HepG2 (cell line): ENCODE measurements around the gene TWF1. TPM values are rescaled to one million over a fixed set of nuclear protein-coding genes. Genes with fewer than 3 reads are reported as not detected.

Experiments used
- ATAC-seq: fragments of 200-7000 bp; cut with Tn5 transposase; 3 replicates; pipeline ENCODE4 v1.9.1; 2020; ENCODE audit warnings: mild to moderate bottlenecking, moderate library complexity
- BruUV-seq: library from RNA; stranded (reverse); fragments of 400-500 nt; replicated peaks from 2 replicates; lab custom pipeline; 2021; lab: Mats Ljungman, UMichigan
- CTCF ChIA-PET: fragments of 300-600 bp; formaldehyde crosslinking; extraction: SDS; loops from one replicate; lab custom pipeline; 2021; ENCODE audit warnings: low total read pairs, inconsistent platforms, low intra/inter-chr PET ratio; lab: Yijun Ruan, JAX
- POLR2A ChIA-PET: fragments of 350-600 bp; sonication (Branson Sonifier 250); formaldehyde crosslinking; loops from one replicate; lab custom pipeline; 2020; ENCODE audit warnings: antibody characterized with exemption, inconsistent platforms; lab: Yijun Ruan, JAX
- DNase-seq: peaks from one replicate; pipeline ENCODE4 v3.0.0-alpha.2; 2015; ENCODE audit warnings: low spot score
- FAIRE-seq: peaks from 3 replicates; lab custom pipeline; 2011; peaks lifted over from hg19 to GRCh38; lab: Jason Lieb, UNC
- H2AFZ ChIP-seq: one replicate; pipeline ENCODE4 v1.6.1; 2011; ENCODE audit warnings: low read length, inconsistent platforms
- H3K27ac ChIP-seq: fragments of 300-600 bp; 3 replicates; pipeline ENCODE4 v1.8.0; 2011; ENCODE audit warnings: mixed run types, mild to moderate bottlenecking, mixed read lengths, low read length, inconsistent platforms; ENCODE audit not compliant: insufficient read depth; ENCODE audit errors: extremely low read length
- H3K27me3 ChIP-seq, 2 experiments: fragments of 200-600 bp in 1 of 2; 2 replicates in 1 of 2; 3 replicates in 1 of 2; pipeline versions ENCODE4 v1.6.0 to v1.8.0; 2011; ENCODE audit warnings: low read length in 2 of 2, mild to moderate bottlenecking in 2 of 2, moderate library complexity in 2 of 2, inconsistent platforms in 1 of 2; ENCODE audit not compliant: insufficient read depth in 2 of 2, control insufficient read depth in 1 of 2
- H3K36me3 ChIP-seq, 2 experiments: fragments of 200-600 bp in 1 of 2; replicated peaks in 1 of 2; 2 replicates in 1 of 2; 3 replicates in 1 of 2; pipeline versions ENCODE4 v1.5.1 to v1.8.0; 2011; ENCODE audit warnings: low read length in 2 of 2, inconsistent platforms in 1 of 2; ENCODE audit not compliant: insufficient read depth in 2 of 2, control insufficient read depth in 1 of 2
- H3K4me1 ChIP-seq: 2 replicates; pipeline ENCODE4 v1.5.1; 2012; ENCODE audit warnings: low read length, inconsistent platforms; ENCODE audit not compliant: insufficient read depth
- H3K4me2 ChIP-seq: 2 replicates; pipeline ENCODE4 v1.6.0; 2011; ENCODE audit warnings: low read depth, low read length, inconsistent platforms
- H3K4me3 ChIP-seq, 3 experiments: fragments of 200-600 bp in 1 of 3; sonication (generic), shearing (Covaris generic) in 1 of 3; replicated peaks in 1 of 3; 2 replicates each; pipeline ENCODE4 v1.5.1; 2011 to 2016; ENCODE audit warnings: low read length in 3 of 3, inconsistent platforms in 2 of 3, low read depth in 2 of 3, mild to moderate bottlenecking in 2 of 3, control low read depth in 1 of 3, mixed read lengths in 1 of 3; ENCODE audit not compliant: insufficient read depth in 1 of 3
- H3K79me2 ChIP-seq: one replicate; pipeline ENCODE4 v1.6.1; 2011; ENCODE audit warnings: low read length, inconsistent platforms; ENCODE audit not compliant: insufficient read depth
- H3K9ac ChIP-seq: 2 replicates; pipeline ENCODE4 v1.6.0; 2011; ENCODE audit warnings: mild to moderate bottlenecking, low read depth, low read length, inconsistent platforms; ENCODE audit not compliant: insufficient read depth
- H3K9me3 ChIP-seq: 2 replicates; pipeline ENCODE4 v1.5.1; 2012; ENCODE audit warnings: mild to moderate bottlenecking, low read length
- H4K20me1 ChIP-seq: 2 replicates; pipeline ENCODE4 v1.6.0; 2011; ENCODE audit warnings: inconsistent platforms, mild to moderate bottlenecking, low read length, moderate library complexity; ENCODE audit not compliant: insufficient read depth
- ATF7 ChIP-seq, 2 experiments: fragments of 450-650 bp in 1 of 2; sonication (generic) in 1 of 2; formaldehyde crosslinking in 1 of 2; IDR thresholded peaks; 2 replicates each; pipeline versions ENCODE4 v1.4.0 to v1.6.1; 2016 to 2020; ENCODE audit warnings: antibody characterized with exemption in 1 of 2, mild to moderate bottlenecking in 1 of 2, missing genetic modification reagents in 1 of 2
- CBFB ChIP-seq: sonication (generic); formaldehyde crosslinking; IDR thresholded peaks from 2 replicates; pipeline ENCODE4 v1.4.0; 2020; ENCODE audit warnings: missing genetic modification reagents
- KDM6A ChIP-seq: IDR thresholded peaks from 2 replicates; pipeline ENCODE4 v1.6.1; 2016; ENCODE audit warnings: low read depth
- KLF6 ChIP-seq: IDR thresholded peaks from 2 replicates; pipeline ENCODE4 v1.8.0; 2016; ENCODE audit warnings: missing biosample characterization, missing genetic modification reagents
- MTERF4 ChIP-seq: sonication (generic); formaldehyde crosslinking; IDR thresholded peaks from 2 replicates; pipeline ENCODE4 v1.8.0; 2023; ENCODE audit warnings: mild to moderate bottlenecking, missing genetic modification reagents
- NCOA2 ChIP-seq: sonication (generic); formaldehyde crosslinking; IDR thresholded peaks from 2 replicates; pipeline ENCODE4 v1.8.0; 2022; ENCODE audit warnings: inconsistent platforms
- PAX8 ChIP-seq: sonication (generic); formaldehyde crosslinking; IDR thresholded peaks from 2 replicates; pipeline ENCODE4 v1.8.0; 2022; ENCODE audit warnings: mild to moderate bottlenecking, missing genetic modification reagents, borderline replicate concordance
- PTBP1 ChIP-seq: fragments of 200-400 bp; formaldehyde crosslinking; IDR thresholded peaks from 2 replicates; pipeline ENCODE4 v1.6.1; 2018; ENCODE audit warnings: low read length, low read depth; ENCODE audit not compliant: poor library complexity, severe bottlenecking
- RBM22 ChIP-seq: fragments of 200-400 bp; formaldehyde crosslinking; optimal IDR thresholded peaks from 2 replicates; pipeline ENCODE3; 2017; ENCODE audit warnings: mild to moderate bottlenecking, low read length, moderate library complexity
- SMYD3 ChIP-seq: sonication (generic); formaldehyde crosslinking; IDR thresholded peaks from 2 replicates; pipeline ENCODE4 v1.8.1; 2023; ENCODE audit warnings: mild to moderate bottlenecking, missing genetic modification reagents
- STAT6 ChIP-seq: sonication (generic); formaldehyde crosslinking; IDR thresholded peaks from 2 replicates; pipeline ENCODE4 v1.4.0; 2020; ENCODE audit warnings: missing genetic modification reagents, mild to moderate bottlenecking, borderline replicate concordance
- TAF1 ChIP-seq: sonication (generic); formaldehyde crosslinking; IDR thresholded peaks from 2 replicates; pipeline ENCODE4 v1.4.0; 2020; ENCODE audit warnings: missing genetic modification reagents
- ZNF225 ChIP-seq: sonication (generic); formaldehyde crosslinking; IDR thresholded peaks from 2 replicates; pipeline ENCODE4 v1.4.0; 2020; ENCODE audit warnings: mild to moderate bottlenecking, missing genetic modification reagents
- ZNF230 ChIP-seq: sonication (generic); formaldehyde crosslinking; IDR thresholded peaks from 2 replicates; pipeline ENCODE4 v1.4.0; 2020; ENCODE audit warnings: mild to moderate bottlenecking, missing genetic modification reagents
- ZNF430 ChIP-seq: sonication (generic); formaldehyde crosslinking; IDR thresholded peaks from 2 replicates; pipeline ENCODE4 v1.9.0; 2021; ENCODE audit warnings: mild to moderate bottlenecking, missing genetic modification reagents
- ZNF790 ChIP-seq: sonication (generic); formaldehyde crosslinking; IDR thresholded peaks from 2 replicates; pipeline ENCODE4 v1.8.0; 2022; ENCODE audit warnings: missing genetic modification reagents, mild to moderate bottlenecking, borderline replicate concordance
- ZSCAN30 ChIP-seq: sonication (generic); formaldehyde crosslinking; IDR thresholded peaks from 2 replicates; pipeline ENCODE4 v1.5.0; 2020; ENCODE audit warnings: mild to moderate bottlenecking, missing genetic modification reagents
- whole genome bisulfite sequencing: methylation state at CpG from one replicate; pipeline ENCODE4 v1.1.6; 2017; ENCODE audit warnings: low lambda C conversion rate; 5-methylcytosine and 5-hydroxymethylcytosine counted together
- in situ Hi-C: cut with HindIII; loops from 2 replicates; pipeline ENCODE4 v1.10.0; 2017; ENCODE audit warnings: low pct_unique_long_range_greater_than_20kb; ENCODE audit not compliant: extremely low pct_ligation_motif_present
- intact Hi-C: fragments of 100-400 bp; cut with micrococcal nuclease; formaldehyde crosslinking; loops from one replicate; pipeline ENCODE4 v1.10.0; 2022; ENCODE audit not compliant: unreplicated experiment
- polyA plus RNA-seq, 8 experiments: library from polyadenylated mRNA; depleted of rRNA in 3 of 8; stranded (reverse) in 7 of 8; unstranded in 1 of 8; fragments of >200 nt; fragmentation: Illumina TruSeq in 4 of 8; extraction: Trizol in 4 of 8; gene quantifications; 2 replicates each; pipeline versions ENCODE4 v1.2.1 to v1.2.3, GENCODE V29; 2011 to 2016; ENCODE audit warnings: low read depth in 4 of 8, missing spikeins in 1 of 8, mixed read lengths in 1 of 8; ENCODE audit not compliant: insufficient read depth in 1 of 8
- total RNA-seq, 5 experiments: library from RNA; depleted of rRNA; stranded (reverse); fragments of >200 nt; fragmentation: Illumina TruSeq; extraction: Trizol; gene quantifications; 2 replicates each; pipeline ENCODE4 v1.2.3, GENCODE V29; 2016; ENCODE audit warnings: low read depth in 1 of 5

The TWF1 gene
- total and polyA plus RNA-seq, 2 of the 13 experiments (the other 11 are each of a cell fraction or from before 2014, with no cell fraction given): 32.3 to 85.5 TPM

- peaks cover 4% of the 10 kb centered on the region; the same call in 1 of the 2 replicates for H3K4me1 ChIP-seq
- in situ Hi-C loops: no loop called here
- no peaks in the 10 kb centered on the region for H3K27me3 ChIP-seq
- intact Hi-C loops: no loop called here
- no peak overlapping the region for H3K27ac ChIP-seq
- no peak overlapping the region for H3K4me3 ChIP-seq
- H3K9ac ChIP-seq: no peak overlapping the region
- H3K9me3 ChIP-seq: no peaks in the 10 kb centered on the region
- ChIA-PET POLR2A (no interaction called here), CTCF (no interaction called here)
- 78% methylated on average over 2 of the region's 2 CpGs for WGBS
- DNase-seq (no peak), FAIRE-seq (no peak), ATAC-seq (no peak)
- H3K4me2 ChIP-seq: no peak overlapping the region
- TF ChIP-seq NCOA2: no peak
- TF ChIP-seq ZSCAN30 (CRISPR knock-in tag): no peak
- no peak for TF ChIP-seq SMYD3 (CRISPR knock-in tag)
- 0 out of 2 replicates have a peak, but pooled peaks have one; percentile 19 for TF ChIP-seq ATF7 (IDR thresholded peaks at IDR 0.05)
- no peak for TF ChIP-seq ATF7 (CRISPR knock-in tag; IDR thresholded peaks at IDR 0.05)
- no peak for TF ChIP-seq PAX8 (CRISPR knock-in tag)
- H3K36me3 ChIP-seq: no peaks in the 10 kb centered on the region
- BruUV-seq: no TSS peak
- no peaks in the 10 kb centered on the region for H4K20me1 ChIP-seq
- no peak overlapping the region for H2AFZ ChIP-seq
- H3K79me2 ChIP-seq: no peaks in the 10 kb centered on the region
Observed at GRCh38 chr12:43812057-43812456, 5.9 kb upstream of the TWF1 start.

GRCh38 chr12:43807386-43807785 is 1.3 kb upstream of the TWF1 start:
- H3K9ac ChIP-seq: no peak overlapping the region
- peaks cover 0 to 2% of the 10 kb centered on the region in 2 experiments; a peak in 2 of 5 replicates for H3K36me3 ChIP-seq
- intact Hi-C loops: loop anchor here (5.0 kb wide), 1 partner anchor 50 kb away; the partner anchor contains the start of genes IRAK4 and PUS7L
- BruUV-seq: no TSS peak
- no peaks in the 10 kb centered on the region for H3K9me3 ChIP-seq
- no peak overlapping the region for H3K4me3 ChIP-seq
- POLR2A ChIA-PET: interaction anchor here (3.1 to 3.2 kb wide), 2 partner anchors 15 to 29 kb away, joined by 9 to 17 read pairs; partner anchors contain the start of gene TMEM117
- no peak for FAIRE-seq
- in situ Hi-C loops: no loop called here
- H3K27ac ChIP-seq: no peak overlapping the region
- no peak overlapping the region for H2AFZ ChIP-seq
- no peak for ATAC-seq
- DNase-seq: no peak
- H3K4me2 ChIP-seq: peak overlapping the region; percentile 85; the same call in 1 of the 2 replicates
- WGBS: 100% methylated on average over 3 of the region's 3 CpGs
- peaks cover 26% of the 10 kb centered on the region for H3K4me1 ChIP-seq
- H3K27me3 ChIP-seq: no peaks in the 10 kb centered on the region
- peaks cover 26% of the 10 kb centered on the region for H3K79me2 ChIP-seq
- no peaks in the 10 kb centered on the region for H4K20me1 ChIP-seq
- CTCF ChIA-PET: no interaction called here
- TF ChIP-seq CBFB: no peak
- no peak for TF ChIP-seq TAF1 (CRISPR knock-in tag)
- TF ChIP-seq MTERF4 (CRISPR knock-in tag): no peak
- TF ChIP-seq RBM22: no peak
- no peak for TF ChIP-seq ZNF230 (CRISPR knock-in tag)
- TF ChIP-seq KDM6A: no peak
- TF ChIP-seq KLF6 (CRISPR knock-in tag): no peak
- no peak for TF ChIP-seq PTBP1
- no peak for TF ChIP-seq ZNF225 (CRISPR knock-in tag)
- TF ChIP-seq ZNF430 (CRISPR knock-in tag): no peak
- TF ChIP-seq ZNF790 (CRISPR knock-in tag): no peak
- no peak for TF ChIP-seq STAT6 (CRISPR knock-in tag)
